K562 (cell line): ENCODE results near the gene DEGS1.

Experiments
- ATF1 ChIP-seq, 2 experiments: fragments of 450-650 bp in 1 of 2; IDR thresholded peaks; 2 replicates each; pipeline ENCODE4 v1.6.1; 2016; ENCODE audit warnings: missing compliant biosample characterization in 1 of 2, missing genetic modification characterization in 1 of 2
- CEBPB ChIP-seq: fragments of 450-650 bp; IDR thresholded peaks from 2 replicates; pipeline ENCODE4 v1.6.1; 2016; ENCODE audit warnings: missing genetic modification characterization, missing compliant biosample characterization
- ERF ChIP-seq: fragments of 450-650 bp; formaldehyde crosslinking; IDR thresholded peaks from 2 replicates; pipeline ENCODE4 v1.4.0; 2020; ENCODE audit warnings: mild to moderate bottlenecking, mixed read lengths
- FOXJ3 ChIP-seq: sonication (generic); formaldehyde crosslinking; IDR thresholded peaks from 2 replicates; pipeline ENCODE4 v1.4.0; 2020; ENCODE audit warnings: mild to moderate bottlenecking, missing genetic modification reagents
- HNRNPUL1 ChIP-seq: fragments of 200-400 bp; formaldehyde crosslinking; IDR thresholded peaks from 2 replicates; pipeline ENCODE4 v1.6.1; 2017; ENCODE audit warnings: low read length
- SMC3 ChIP-seq: conservative IDR thresholded peaks from 2 replicates; pipeline ENCODE4 v1.6.1; 2011; ENCODE audit warnings: low read depth, low read length, improper control_type of control experiment; ENCODE audit not compliant: insufficient read depth
- TARDBP ChIP-seq: fragments of 450-650 bp; IDR thresholded peaks from 2 replicates; pipeline ENCODE4 v1.6.1; 2016
- ZZZ3 ChIP-seq: fragments of 450-650 bp; IDR thresholded peaks from 2 replicates; pipeline ENCODE4 v1.6.1; 2016; ENCODE audit warnings: antibody characterized with exemption, mild to moderate bottlenecking, moderate library complexity
- TF ChIP-seq, protein P1 (sequence below): fragments of 450-650 bp; formaldehyde crosslinking; IDR thresholded peaks from 2 replicates; pipeline ENCODE4 v1.4.0; 2022; ENCODE audit warnings: missing genetic modification characterization

DNA sequence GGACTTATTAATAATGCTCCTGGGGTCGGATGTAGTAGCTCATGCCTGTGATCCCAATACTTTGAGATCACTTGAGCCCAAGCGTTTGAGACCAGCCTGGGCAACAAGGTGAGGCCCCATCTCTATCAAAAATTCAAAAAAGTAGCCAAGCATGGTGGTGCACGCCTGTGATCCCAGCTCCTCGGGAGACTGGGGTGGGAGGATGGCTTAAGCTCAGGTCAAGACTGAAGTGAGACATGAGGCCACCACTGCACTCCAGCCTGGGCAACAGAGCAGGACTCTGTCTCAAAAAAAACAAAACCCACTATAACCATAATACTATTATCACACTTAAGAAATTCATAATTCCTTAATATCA, 1.6 kb upstream of the DEGS1 start:
- TF ChIP-seq FOXJ3 (CRISPR knock-in tag) (no peak), ERF (CRISPR knock-in tag) (no peak), HNRNPUL1 (no peak), CEBPB (no peak), ZZZ3 (no peak), ATF1 (CRISPR knock-in tag; IDR thresholded peaks at IDR 0.05) (no peak), ATF1 (tag; IDR thresholded peaks at IDR 0.05) (no peak), SMC3 (no peak), TARDBP (no peak)
- TF ChIP-seq, protein P1, sequence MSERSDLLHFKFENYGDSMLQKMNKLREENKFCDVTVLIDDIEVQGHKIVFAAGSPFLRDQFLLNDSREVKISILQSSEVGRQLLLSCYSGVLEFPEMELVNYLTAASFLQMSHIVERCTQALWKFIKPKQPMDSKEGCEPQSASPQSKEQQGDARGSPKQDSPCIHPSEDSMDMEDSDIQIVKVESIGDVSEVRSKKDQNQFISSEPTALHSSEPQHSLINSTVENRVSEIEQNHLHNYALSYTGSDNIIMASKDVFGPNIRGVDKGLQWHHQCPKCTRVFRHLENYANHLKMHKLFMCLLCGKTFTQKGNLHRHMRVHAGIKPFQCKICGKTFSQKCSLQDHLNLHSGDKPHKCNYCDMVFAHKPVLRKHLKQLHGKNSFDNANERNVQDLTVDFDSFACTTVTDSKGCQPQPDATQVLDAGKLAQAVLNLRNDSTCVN (CRISPR knock-in tag), result no peak
